IPS-NIHi11 (cell line): Measurements from ENCODE around the gene GRIP2.
A peak's percentile ranks its signal among the peaks of the same experiment; 100 is the strongest.

ENCODE experiments used
- DNase-seq: peaks from one replicate; pipeline ENCODE4 v3.0.0; 2012; ENCODE audit warnings: mixed read lengths, low spot score

GRIP2 gene

GRCh38 chr3:14465425-14465824 lies 74.7 kb downstream of the GRIP2 start:
- DNase-seq = no peak

GRCh38 chr3:14464521-14464920 lies 75.6 kb downstream of the GRIP2 start:
- no peak for DNase-seq

- no peak for DNase-seq
Measured at GRCh38 chr3:14464141-14464465, 76.0 kb downstream of the GRIP2 start.

- DNase-seq = peak; percentile 67
Measured at GRCh38 chr3:14463330-14464140, 76.6 kb downstream of the GRIP2 start.

GRCh38 chr3:14462738-14463137 lies 77.4 kb downstream of the GRIP2 start:
- no peak for DNase-seq

- DNase-seq = peak; percentile 80
Measured at GRCh38 chr3:14461748-14462324, 78.3 kb downstream of the GRIP2 start.

- DNase-seq = no peak
Measured at GRCh38 chr3:14461006-14461747, 79.0 kb downstream of the GRIP2 start.

GRCh38 chr3:14460342-14461005 lies 79.7 kb downstream of the GRIP2 start:
- no peak for DNase-seq

- DNase-seq = no peak
Measured at GRCh38 chr3:14459787-14460186, 80.4 kb downstream of the GRIP2 start.

GRCh38 chr3:14459384-14459783 lies 80.8 kb downstream of the GRIP2 start:
- no peak for DNase-seq

- no peak for DNase-seq
Measured at GRCh38 chr3:14458434-14459275, 81.5 kb downstream of the GRIP2 start.

GRCh38 chr3:14457999-14458398 lies 82.1 kb downstream of the GRIP2 start:
- peak; percentile 80 for DNase-seq

- no peak for DNase-seq
Measured at GRCh38 chr3:14457481-14457880, 82.7 kb downstream of the GRIP2 start.

- DNase-seq = no peak
Measured at GRCh38 chr3:14456794-14457193, 83.3 kb downstream of the GRIP2 start.

GRCh38 chr3:14455571-14456317 lies 84.4 kb downstream of the GRIP2 start:
- no peak for DNase-seq

GRCh38 chr3:14454639-14455310 lies 85.4 kb downstream of the GRIP2 start:
- no peak for DNase-seq

- no peak for DNase-seq
Measured at GRCh38 chr3:14453876-14454638, 86.1 kb downstream of the GRIP2 start.

- DNase-seq = peak; percentile 43
Measured at GRCh38 chr3:14452740-14453710, 87.1 kb downstream of the GRIP2 start.
